Measurements from ENCODE around the gene TSPAN14. TPM values are rescaled to one million over a fixed set of nuclear protein-coding genes. Genes with fewer than 3 reads are reported as not detected.

The TSPAN14 gene
- total and polyA plus RNA-seq, 2 of the 13 experiments (the other 11 are each of a cell fraction or from before 2014, with no cell fraction given) = 24.1 to 80.6 TPM

DNA sequence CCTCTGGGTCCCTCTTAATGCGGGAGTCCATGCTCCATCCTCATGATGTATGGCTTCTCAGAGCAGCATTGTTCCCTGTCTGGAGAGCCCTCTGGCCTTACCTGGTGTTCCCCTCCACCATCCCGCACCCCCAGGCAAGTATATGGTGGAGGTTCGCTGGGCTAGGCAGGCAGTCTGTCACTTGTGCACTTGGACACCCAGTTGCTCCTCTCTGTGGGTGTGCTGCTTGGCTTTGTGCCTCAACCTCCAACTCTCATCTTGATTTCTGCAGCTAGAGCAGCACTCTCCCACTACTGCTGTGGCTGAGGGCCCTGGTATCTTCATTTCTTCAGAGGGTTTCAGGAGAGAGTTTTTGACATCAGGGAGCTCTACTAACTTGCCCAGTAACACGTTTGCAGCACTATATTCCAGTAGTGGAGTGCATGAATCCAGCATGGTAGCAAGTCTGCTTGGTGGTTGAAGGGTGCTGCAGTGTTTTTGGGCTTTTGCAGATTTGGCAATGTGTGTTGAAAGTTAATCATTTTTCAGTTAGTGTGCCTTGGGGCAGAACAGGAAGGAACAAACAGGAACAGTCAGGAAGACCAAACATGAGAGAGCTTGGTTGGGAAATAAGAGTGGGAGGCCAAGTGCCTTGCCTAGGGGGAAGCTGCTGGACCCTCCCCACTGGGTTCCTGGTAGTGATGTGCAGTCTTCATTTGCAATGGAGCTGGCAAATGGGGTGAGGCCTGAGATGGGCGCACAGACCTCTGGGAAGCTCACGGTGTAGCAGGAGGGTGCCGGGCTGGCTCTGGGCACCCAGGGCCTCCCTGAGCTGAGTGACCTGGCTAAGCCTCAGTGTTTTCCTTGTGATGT, 37.4 kb downstream of the TSPAN14 start (continued):
- TF ChIP-seq, protein P1, sequence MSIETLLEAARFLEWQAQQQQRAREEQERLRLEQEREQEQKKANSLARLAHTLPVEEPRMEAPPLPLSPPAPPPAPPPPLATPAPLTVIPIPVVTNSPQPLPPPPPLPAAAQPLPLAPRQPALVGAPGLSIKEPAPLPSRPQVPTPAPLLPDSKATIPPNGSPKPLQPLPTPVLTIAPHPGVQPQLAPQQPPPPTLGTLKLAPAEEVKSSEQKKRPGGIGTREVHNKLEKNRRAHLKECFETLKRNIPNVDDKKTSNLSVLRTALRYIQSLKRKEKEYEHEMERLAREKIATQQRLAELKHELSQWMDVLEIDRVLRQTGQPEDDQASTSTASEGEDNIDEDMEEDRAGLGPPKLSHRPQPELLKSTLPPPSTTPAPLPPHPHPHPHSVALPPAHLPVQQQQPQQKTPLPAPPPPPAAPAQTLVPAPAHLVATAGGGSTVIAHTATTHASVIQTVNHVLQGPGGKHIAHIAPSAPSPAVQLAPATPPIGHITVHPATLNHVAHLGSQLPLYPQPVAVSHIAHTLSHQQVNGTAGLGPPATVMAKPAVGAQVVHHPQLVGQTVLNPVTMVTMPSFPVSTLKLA (IDR thresholded peaks at IDR 0.05) = no peak
- TF ChIP-seq KAT2B (IDR thresholded peaks at IDR 0.05; ENCODE audit: borderline replicate concordance, low read depth, low read length) (no peak), ARNT2 (CRISPR knock-in tag; IDR thresholded peaks at IDR 0.05; ENCODE audit: low read depth) (no peak; the same call in 1 of the 2 replicates), ZNF563 (CRISPR knock-in tag; IDR thresholded peaks at IDR 0.05) (peak; percentile 57; the same call in 1 of the 2 replicates), ZNF616 (CRISPR knock-in tag; IDR thresholded peaks at IDR 0.05; ENCODE audit: low read depth) (no peak), ZNF839 (CRISPR knock-in tag; IDR thresholded peaks at IDR 0.05; ENCODE audit: borderline replicate concordance) (no peak), LCORL (IDR thresholded peaks at IDR 0.05) (peak; percentile 74), LCORL (CRISPR knock-in tag; IDR thresholded peaks at IDR 0.05) (peak; percentile 99), MATR3 (CRISPR knock-in tag; IDR thresholded peaks at IDR 0.05) (no peak), ZNF749 (CRISPR knock-in tag; IDR thresholded peaks at IDR 0.05; ENCODE audit: borderline replicate concordance) (peak; percentile 45; the same call in 1 of the 2 replicates), ZNF713 (CRISPR knock-in tag; IDR thresholded peaks at IDR 0.05) (no peak), ZNF446 (CRISPR knock-in tag; IDR thresholded peaks at IDR 0.05) (no peak), PTBP1 (IDR thresholded peaks at IDR 0.05; ENCODE audit: low read depth, low read length, poor library complexity, severe bottlenecking) (no peak), CBX5 (CRISPR knock-in tag; IDR thresholded peaks at IDR 0.05; ENCODE audit: borderline replicate concordance) (peak; percentile 74; the same call in 1 of the 2 replicates), NFKB2 (CRISPR knock-in tag; IDR thresholded peaks at IDR 0.05; ENCODE audit: borderline replicate concordance) (no peak), PITX1 (CRISPR knock-in tag; IDR thresholded peaks at IDR 0.05) (0 out of 2 replicates have a peak, but pooled peaks have one; percentile 54), ZFP1 (CRISPR knock-in tag; IDR thresholded peaks at IDR 0.05) (no peak), ZNF737 (CRISPR knock-in tag; IDR thresholded peaks at IDR 0.05; ENCODE audit: borderline replicate concordance) (no peak)
- TF ChIP-seq, protein P2, sequence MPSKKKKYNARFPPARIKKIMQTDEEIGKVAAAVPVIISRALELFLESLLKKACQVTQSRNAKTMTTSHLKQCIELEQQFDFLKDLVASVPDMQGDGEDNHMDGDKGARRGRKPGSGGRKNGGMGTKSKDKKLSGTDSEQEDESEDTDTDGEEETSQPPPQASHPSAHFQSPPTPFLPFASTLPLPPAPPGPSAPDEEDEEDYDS (CRISPR knock-in tag; IDR thresholded peaks at IDR 0.05) = peak; percentile 57
- TF ChIP-seq, protein P3, sequence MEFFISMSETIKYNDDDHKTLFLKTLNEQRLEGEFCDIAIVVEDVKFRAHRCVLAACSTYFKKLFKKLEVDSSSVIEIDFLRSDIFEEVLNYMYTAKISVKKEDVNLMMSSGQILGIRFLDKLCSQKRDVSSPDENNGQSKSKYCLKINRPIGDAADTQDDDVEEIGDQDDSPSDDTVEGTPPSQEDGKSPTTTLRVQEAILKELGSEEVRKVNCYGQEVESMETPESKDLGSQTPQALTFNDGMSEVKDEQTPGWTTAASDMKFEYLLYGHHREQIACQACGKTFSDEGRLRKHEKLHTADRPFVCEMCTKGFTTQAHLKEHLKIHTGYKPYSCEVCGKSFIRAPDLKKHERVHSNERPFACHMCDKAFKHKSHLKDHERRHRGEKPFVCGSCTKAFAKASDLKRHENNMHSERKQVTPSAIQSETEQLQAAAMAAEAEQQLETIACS (CRISPR knock-in tag; IDR thresholded peaks at IDR 0.05) = no peak
- TF ChIP-seq, protein P4, sequence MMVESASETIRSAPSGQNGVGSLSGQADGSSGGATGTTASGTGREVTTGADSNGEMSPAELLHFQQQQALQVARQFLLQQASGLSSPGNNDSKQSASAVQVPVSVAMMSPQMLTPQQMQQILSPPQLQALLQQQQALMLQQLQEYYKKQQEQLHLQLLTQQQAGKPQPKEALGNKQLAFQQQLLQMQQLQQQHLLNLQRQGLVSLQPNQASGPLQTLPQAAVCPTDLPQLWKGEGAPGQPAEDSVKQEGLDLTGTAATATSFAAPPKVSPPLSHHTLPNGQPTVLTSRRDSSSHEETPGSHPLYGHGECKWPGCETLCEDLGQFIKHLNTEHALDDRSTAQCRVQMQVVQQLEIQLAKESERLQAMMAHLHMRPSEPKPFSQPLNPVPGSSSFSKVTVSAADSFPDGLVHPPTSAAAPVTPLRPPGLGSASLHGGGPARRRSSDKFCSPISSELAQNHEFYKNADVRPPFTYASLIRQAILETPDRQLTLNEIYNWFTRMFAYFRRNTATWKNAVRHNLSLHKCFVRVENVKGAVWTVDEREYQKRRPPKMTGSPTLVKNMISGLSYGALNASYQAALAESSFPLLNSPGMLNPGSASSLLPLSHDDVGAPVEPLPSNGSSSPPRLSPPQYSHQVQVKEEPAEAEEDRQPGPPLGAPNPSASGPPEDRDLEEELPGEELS (CRISPR knock-in tag; IDR thresholded peaks at IDR 0.05) = peak; percentile 91
- TF ChIP-seq, protein P5, sequence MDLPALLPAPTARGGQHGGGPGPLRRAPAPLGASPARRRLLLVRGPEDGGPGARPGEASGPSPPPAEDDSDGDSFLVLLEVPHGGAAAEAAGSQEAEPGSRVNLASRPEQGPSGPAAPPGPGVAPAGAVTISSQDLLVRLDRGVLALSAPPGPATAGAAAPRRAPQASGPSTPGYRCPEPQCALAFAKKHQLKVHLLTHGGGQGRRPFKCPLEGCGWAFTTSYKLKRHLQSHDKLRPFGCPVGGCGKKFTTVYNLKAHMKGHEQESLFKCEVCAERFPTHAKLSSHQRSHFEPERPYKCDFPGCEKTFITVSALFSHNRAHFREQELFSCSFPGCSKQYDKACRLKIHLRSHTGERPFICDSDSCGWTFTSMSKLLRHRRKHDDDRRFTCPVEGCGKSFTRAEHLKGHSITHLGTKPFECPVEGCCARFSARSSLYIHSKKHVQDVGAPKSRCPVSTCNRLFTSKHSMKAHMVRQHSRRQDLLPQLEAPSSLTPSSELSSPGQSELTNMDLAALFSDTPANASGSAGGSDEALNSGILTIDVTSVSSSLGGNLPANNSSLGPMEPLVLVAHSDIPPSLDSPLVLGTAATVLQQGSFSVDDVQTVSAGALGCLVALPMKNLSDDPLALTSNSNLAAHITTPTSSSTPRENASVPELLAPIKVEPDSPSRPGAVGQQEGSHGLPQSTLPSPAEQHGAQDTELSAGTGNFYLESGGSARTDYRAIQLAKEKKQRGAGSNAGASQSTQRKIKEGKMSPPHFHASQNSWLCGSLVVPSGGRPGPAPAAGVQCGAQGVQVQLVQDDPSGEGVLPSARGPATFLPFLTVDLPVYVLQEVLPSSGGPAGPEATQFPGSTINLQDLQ (CRISPR knock-in tag; IDR thresholded peaks at IDR 0.05) = 0 out of 2 replicates have a peak, but pooled peaks have one; percentile 43
